K562 (cell line): Measurements from ENCODE around the gene BZW1. TPM values are rescaled to one million over a fixed set of nuclear protein-coding genes. Genes with fewer than 3 reads are reported as not detected.

Experiments
- DMBX1 ChIP-seq: fragments of 250-450 bp; sonication (Bioruptor Pico); IDR thresholded peaks from 2 replicates; pipeline ENCODE4 v1.8.0; 2022; ENCODE audit warnings: inconsistent platforms, mild to moderate bottlenecking, moderate library complexity, borderline replicate concordance
- GTF2B ChIP-seq: IDR thresholded peaks from 2 replicates; pipeline ENCODE4 v1.6.1; 2011; ENCODE audit not compliant: insufficient read length; ENCODE audit errors: extremely low read depth
- HIVEP1 ChIP-seq: fragments of 250-450 bp; sonication (Bioruptor Pico); IDR thresholded peaks from 2 replicates; pipeline ENCODE4 v1.4.0; 2020; ENCODE audit warnings: mild to moderate bottlenecking
- MBD2 ChIP-seq: sonication (generic); IDR thresholded peaks from 2 replicates; pipeline ENCODE4 v1.6.1; 2016; ENCODE audit warnings: low read depth, borderline replicate concordance
- MLX ChIP-seq, 2 experiments: fragments of 450-650 bp in 1 of 2; sonication (generic) in 1 of 2; formaldehyde crosslinking; conservative IDR thresholded peaks; 2 replicates each; pipeline versions ENCODE4 v1.4.0 to v1.8.1; 2020 to 2022; ENCODE audit warnings: mild to moderate bottlenecking in 1 of 2, missing genetic modification reagents in 1 of 2
- POLR2A ChIP-seq: fragments of 450-650 bp; conservative IDR thresholded peaks from 2 replicates; pipeline ENCODE4 v1.6.1; 2016
- POLR3A ChIP-seq: IDR thresholded peaks from 2 replicates; pipeline ENCODE4 v1.6.1; 2011; ENCODE audit warnings: borderline replicate concordance, mild to moderate bottlenecking, moderate library complexity; ENCODE audit not compliant: insufficient read length, insufficient read depth; ENCODE audit errors: extremely low read depth
- RBFOX2 ChIP-seq: fragments of 200-400 bp; formaldehyde crosslinking; IDR thresholded peaks from 2 replicates; pipeline ENCODE4 v1.6.1; 2017; ENCODE audit warnings: low read depth, mild to moderate bottlenecking, low read length, moderate library complexity
- SMC3 ChIP-seq: conservative IDR thresholded peaks from 2 replicates; pipeline ENCODE4 v1.6.1; 2011; ENCODE audit warnings: low read depth, low read length, improper control_type of control experiment; ENCODE audit not compliant: insufficient read depth
- SP2 ChIP-seq: IDR thresholded peaks from 2 replicates; pipeline ENCODE4 v1.6.1; 2011; ENCODE audit warnings: mild to moderate bottlenecking, low read depth, low read length, moderate library complexity; ENCODE audit not compliant: poor library complexity, severe bottlenecking; ENCODE audit errors: extremely low read depth
- SREBF2 ChIP-seq: sonication (generic); formaldehyde crosslinking; IDR thresholded peaks from 2 replicates; pipeline ENCODE4 v1.4.0; 2020; ENCODE audit warnings: mild to moderate bottlenecking, missing genetic modification reagents
- TEAD2 ChIP-seq: fragments of 450-650 bp; IDR thresholded peaks from 2 replicates; pipeline ENCODE4 v1.6.1; 2016; ENCODE audit warnings: missing genetic modification characterization, control low read depth, missing compliant biosample characterization
- ZBTB9 ChIP-seq: fragments of 450-650 bp; formaldehyde crosslinking; IDR thresholded peaks from 2 replicates; pipeline ENCODE4 v1.4.0; 2020; ENCODE audit warnings: mild to moderate bottlenecking, moderate library complexity
- ZNF121 ChIP-seq: sonication (generic); formaldehyde crosslinking; conservative IDR thresholded peaks from 2 replicates; pipeline ENCODE4 v1.8.0; 2022; ENCODE audit warnings: missing genetic modification reagents
- ZNF133 ChIP-seq: fragments of 250-450 bp; sonication (Bioruptor Pico); IDR thresholded peaks from 2 replicates; pipeline ENCODE4 v1.4.0; 2020; ENCODE audit warnings: mild to moderate bottlenecking
- ZNF584 ChIP-seq: fragments of 200-800 bp; sonication (Bioruptor generic); IDR thresholded peaks from 2 replicates; pipeline ENCODE4 v1.6.1; 2016; ENCODE audit warnings: low read depth, mild to moderate bottlenecking, missing genetic modification characterization, missing compliant biosample characterization
- ZNF609 ChIP-seq: sonication (generic); formaldehyde crosslinking; IDR thresholded peaks from 2 replicates; pipeline ENCODE4 v1.8.1; 2023; ENCODE audit warnings: missing genetic modification reagents, mild to moderate bottlenecking, borderline replicate concordance
- polyA plus RNA-seq, 8 experiments: library from polyadenylated mRNA; depleted of rRNA in 4 of 8; stranded (reverse) in 5 of 8; unstranded in 3 of 8; fragments of >200 nt; fragmentation: Nextera tagmentation in 2 of 8; fragmentation: Illumina TruSeq in 1 of 8; extraction: Ambion mirVana in 2 of 8; extraction: Trizol in 1 of 8; gene quantifications; 2 replicates each; pipeline versions ENCODE4 v1.2.1 to v1.2.3, GENCODE V29; 2011 to 2014; ENCODE audit warnings: inconsistent platforms in 1 of 8, missing spikeins in 1 of 8
- total RNA-seq, 7 experiments: library from RNA; depleted of rRNA in 6 of 7; stranded (reverse); fragments of >200 nt in 6 of 7; fragmentation: Illumina TruSeq in 2 of 7; extraction: Trizol in 2 of 7; gene quantifications; 2 replicates each; pipeline versions ENCODE4 v1.2.1 to v1.2.3, GENCODE V29; 2011 to 2021; ENCODE audit warnings: low replicate concordance in 1 of 7

The BZW1 gene
- total and polyA plus RNA-seq, 9 of the 15 experiments (the other 6 are each of a cell fraction or from before 2014, with no cell fraction given), result 110 to 244 (median 198) TPM

- no peak for TF ChIP-seq HIVEP1 (CRISPR knock-in tag)
- TF ChIP-seq ZNF133 (CRISPR knock-in tag), result no peak
- peak; percentile 97 for TF ChIP-seq POLR2A
- TF ChIP-seq RBFOX2, result peak; percentile 100
- TF ChIP-seq ZNF609, result no peak
- no peak for TF ChIP-seq GTF2B
- peak; percentile 66; the same call in 1 of the 2 replicates for TF ChIP-seq MBD2
- 0 out of 2 replicates have a peak, but pooled peaks have one; percentile 51 for TF ChIP-seq ZNF584 (CRISPR knock-in tag)
- TF ChIP-seq POLR3A, result no peak
- no peak for TF ChIP-seq ZNF121 (CRISPR knock-in tag)
- no peak for TF ChIP-seq TEAD2 (tag)
- no peak for TF ChIP-seq SREBF2 (CRISPR knock-in tag)
- TF ChIP-seq SMC3, result no peak
- TF ChIP-seq DMBX1 (CRISPR knock-in tag), result peak; percentile 38; the same call in 1 of the 2 replicates
- 0 out of 2 replicates have a peak, but pooled peaks have one; percentile 30 for TF ChIP-seq ZBTB9 (CRISPR knock-in tag)
- no peak for TF ChIP-seq SP2
- TF ChIP-seq MLX (CRISPR knock-in tag; conservative IDR thresholded peaks at IDR 0.05), result no peak
Observed at GRCh38 chr2:200864176-200865034, 52.7 kb downstream of the BZW1 start, which contains the start of gene CLK1 (continued).
